ENCODE results near the gene PPARA. TPM values are rescaled to one million over a fixed set of nuclear protein-coding genes. Genes with fewer than 3 reads are reported as not detected.

The PPARA gene
- total and polyA plus RNA-seq, 9 of the 15 experiments (the other 6 are each of a cell fraction or from before 2014, with no cell fraction given) = 0.64 to 5.3 (median 3.5) TPM

GRCh38 chr22:46120420-46120737 lies 29.9 kb upstream of the PPARA start:
- Histone ChIP-seq H3K36me3 (ENCODE audit: control insufficient read depth, insufficient read depth, low read length) (no peaks in the 10 kb centered on the region), H3K9ac (ENCODE audit: insufficient read depth in 1 of 2, low read depth in 2 of 2, low read length in 2 of 2) (peak overlapping the region in 1 of 2 experiments; percentile 69; a peak in 2 of 4 replicates), H3K4me2 (ENCODE audit: insufficient read depth, low read length) (0 out of 2 replicates have a peak overlapping the region, but pooled peaks have one; percentile 18), H3K4me1 (replicated peaks in 1 of 2; ENCODE audit: control insufficient read depth in 2 of 2, insufficient read depth in 2 of 2, low read length in 2 of 2) (peaks cover 0 to 60% of the 10 kb centered on the region in 2 experiments; a peak in 3 of 5 replicates), H2AFZ (ENCODE audit: low read depth, low read length) (peak overlapping the region; percentile 45; the same call in 1 of the 2 replicates), H4K20me1 (replicated peaks; ENCODE audit: control insufficient read depth, insufficient read depth, low read length) (no peaks in the 10 kb centered on the region), H3K79me2 (ENCODE audit: control insufficient read depth, insufficient read depth, low read length) (no peaks in the 10 kb centered on the region), H3K9me3 (replicated peaks; ENCODE audit: control insufficient read depth, insufficient read depth, low read depth, low read length) (no peaks in the 10 kb centered on the region), H3K4me3 (no peak overlapping the region), H3K27ac (ENCODE audit: extremely low read depth, low read depth, low read length) (no peak overlapping the region), H3K9me1 (ENCODE audit: control insufficient read depth, insufficient read depth, low read length) (no peaks in the 10 kb centered on the region), H3K27me3 (ENCODE audit: control insufficient read depth in 2 of 2, insufficient read depth in 2 of 2, low read length in 2 of 2) (no peaks in the 10 kb centered on the region)
- no TSS peak for BruUV-seq (replicated peaks)
- WGBS (ENCODE audit: insufficient coverage, low coverage, missing lambda C conversion rate) = 21% methylated on average over 7 of the region's 7 CpGs
- ChIA-PET POLR2A (interaction anchor here (0.6 to 2.2 kb wide), 4 partner anchors 124 to 275 kb away, joined by 3 to 6 read pairs (median 3); no protein-coding TSS in a partner anchor), CTCF (ENCODE audit: low intra/inter-chr PET ratio) (interaction anchor here (1.2 kb wide), 1 partner anchor 124 kb away, joined by 3 read pairs; no protein-coding TSS in a partner anchor)
- in situ Hi-C loops (cut with MboI) = loop anchor here (5.0 to 10.0 kb wide), 2 partner anchors 192 to 424 kb away; no protein-coding TSS in a partner anchor
- TF ChIP-seq DLX4 (CRISPR knock-in tag; IDR thresholded peaks at IDR 0.05) (no peak), CREB3L1 (IDR thresholded peaks at IDR 0.05; ENCODE audit: borderline replicate concordance, low read depth) (peak; percentile 14)
- ATAC-seq (no peak), DNase-seq (ENCODE audit: extremely low read depth in 1 of 4, low spot score in 3 of 4) (no peak), FAIRE-seq (no peak)
- intact Hi-C loops (cut with micrococcal nuclease) = loop anchor here (5.0 kb wide), 1 partner anchor 422 kb away; no protein-coding TSS in a partner anchor

Data from K562 (cell line).